Activated B cell treated with CpG ODN at 0.5 μM for 24 hours (primary cell): Measurements from ENCODE around the gene ASPG. TPM values are rescaled to one million over a fixed set of nuclear protein-coding genes. Genes with fewer than 3 reads are reported as not detected.

Experiments
- ATAC-seq: fragments of 200-7000 bp; cut with Tn5 transposase; one replicate; pipeline ENCODE4 v1.10.0; 2021; ENCODE audit warnings: low read depth, mild to moderate bottlenecking, moderate library complexity
- CTCF ChIA-PET: fragments of 350-600 bp; sonication (Branson Sonifier 250); formaldehyde crosslinking; loops from one replicate; lab custom pipeline; 2021; ENCODE audit warnings: antibody characterized with exemption; lab: Charles Lee
- POLR2A ChIA-PET: fragments of 350-600 bp; sonication (Branson Sonifier 250); formaldehyde crosslinking; loops from one replicate; lab custom pipeline; 2021; ENCODE audit warnings: antibody characterized with exemption; lab: Charles Lee
- DNase-seq: peaks from one replicate; pipeline ENCODE4 v3.0.0; 2022
- H3K27ac Mint-ChIP-seq: one replicate; pipeline ENCODE4 v1.8.0; 2020; ENCODE audit warnings: mixed read lengths
- H3K27me3 Mint-ChIP-seq: one replicate; pipeline ENCODE4 v1.8.0; 2021; ENCODE audit warnings: mixed read lengths
- H3K36me3 Mint-ChIP-seq: one replicate; pipeline ENCODE4 v1.8.0; 2021; ENCODE audit warnings: low read depth, mixed read lengths
- H3K4me1 Mint-ChIP-seq: one replicate; pipeline ENCODE4 v1.8.0; 2021; ENCODE audit warnings: mixed read lengths
- H3K4me3 Mint-ChIP-seq: one replicate; pipeline ENCODE4 v1.8.0; 2020; ENCODE audit warnings: mild to moderate bottlenecking, mixed read lengths
- H3K9me3 Mint-ChIP-seq: one replicate; pipeline ENCODE4 v1.8.0; 2020; ENCODE audit warnings: mixed read lengths
- CTCF ChIP-seq: fragments of 200-600 bp; IDR thresholded peaks from one replicate; pipeline ENCODE4 v1.8.0; 2022; ENCODE audit warnings: antibody characterized with exemption, mild to moderate bottlenecking
- intact Hi-C: fragments of 100-400 bp; cut with micrococcal nuclease; formaldehyde crosslinking; loops from one replicate; pipeline ENCODE4 v1.15.1; 2024
- total RNA-seq: library from RNA; stranded (reverse); gene quantifications from 2 replicates; pipeline ENCODE4 v1.2.3, GENCODE V29; 2022

Gene ASPG
- total RNA-seq, 1 donor from 2014 or later = not detected

- no peak overlapping the region for H3K4me3 Mint-ChIP-seq
- peaks cover 4% of the 10 kb centered on the region for H3K4me1 Mint-ChIP-seq
- intact Hi-C loops = no loop called here
- H3K27me3 Mint-ChIP-seq = peaks cover 7% of the 10 kb centered on the region
- ChIA-PET CTCF (interaction anchor here (1.8 kb wide), 1 partner anchor 471 kb away, joined by 6 read pairs; no protein-coding TSS in a partner anchor), POLR2A (interaction anchor here (0.6 kb wide), 1 partner anchor 9 kb away, joined by 4 read pairs; no protein-coding TSS in a partner anchor)
- DNase-seq (no peak), ATAC-seq (peak; percentile 37)
- H3K36me3 Mint-ChIP-seq = no peaks in the 10 kb centered on the region
- no peaks in the 10 kb centered on the region for H3K9me3 Mint-ChIP-seq
- no peak overlapping the region for H3K27ac Mint-ChIP-seq
- no peak for TF ChIP-seq CTCF
These were observed 8.0 kb downstream of the ASPG start for GRCh38 chr14:104093366-104094055.

GRCh38 chr14:104094056-104094708 is 8.7 kb downstream of the ASPG start:
- intact Hi-C loops = no loop called here
- TF ChIP-seq CTCF = no peak
- Mint-ChIP-seq H3K27me3 (peaks cover 7% of the 10 kb centered on the region), H3K9me3 (no peaks in the 10 kb centered on the region), H3K36me3 (no peaks in the 10 kb centered on the region), H3K27ac (no peak overlapping the region), H3K4me1 (peaks cover 4% of the 10 kb centered on the region), H3K4me3 (no peak overlapping the region)
- no peak for ATAC-seq
- ChIA-PET CTCF (interaction anchor here (1.8 kb wide), 1 partner anchor 470 kb away, joined by 6 read pairs; no protein-coding TSS in a partner anchor), POLR2A (no interaction called here)
- DNase-seq = no peak

- DNase-seq = peak; percentile 69
- no peaks in the 10 kb centered on the region for H3K36me3 Mint-ChIP-seq
These were observed 9.4 kb downstream of the ASPG start for GRCh38 chr14:104094709-104095425.

GRCh38 chr14:104095426-104096310 is 10.2 kb downstream of the ASPG start:
- no peak for ATAC-seq
- H3K27me3 Mint-ChIP-seq = peaks cover 7% of the 10 kb centered on the region

More at GRCh38 chr14:104094709-104095425, 9.4 kb downstream of the ASPG start:
- no peaks in the 10 kb centered on the region for H3K9me3 Mint-ChIP-seq
- H3K27ac Mint-ChIP-seq = no peak overlapping the region
- H3K4me1 Mint-ChIP-seq = peaks cover 4% of the 10 kb centered on the region
- intact Hi-C loops = no loop called here
- H3K4me3 Mint-ChIP-seq = no peak overlapping the region
- TF ChIP-seq CTCF = peak; percentile 22
- peaks cover 7% of the 10 kb centered on the region for H3K27me3 Mint-ChIP-seq
- peak; percentile 57 for ATAC-seq
- ChIA-PET CTCF (no interaction called here), POLR2A (no interaction called here)

More at GRCh38 chr14:104095426-104096310, 10.2 kb downstream of the ASPG start:
- no peak overlapping the region for H3K4me3 Mint-ChIP-seq
- ChIA-PET POLR2A (no interaction called here), CTCF (no interaction called here)
- H3K9me3 Mint-ChIP-seq = no peaks in the 10 kb centered on the region
- H3K4me1 Mint-ChIP-seq = peaks cover 4% of the 10 kb centered on the region
- no peaks in the 10 kb centered on the region for H3K36me3 Mint-ChIP-seq
- intact Hi-C loops = no loop called here
- no peak for TF ChIP-seq CTCF
- no peak for DNase-seq
- H3K27ac Mint-ChIP-seq = no peak overlapping the region
